ENCODE data around the gene NLRP4.

Gene NLRP4

DNA sequence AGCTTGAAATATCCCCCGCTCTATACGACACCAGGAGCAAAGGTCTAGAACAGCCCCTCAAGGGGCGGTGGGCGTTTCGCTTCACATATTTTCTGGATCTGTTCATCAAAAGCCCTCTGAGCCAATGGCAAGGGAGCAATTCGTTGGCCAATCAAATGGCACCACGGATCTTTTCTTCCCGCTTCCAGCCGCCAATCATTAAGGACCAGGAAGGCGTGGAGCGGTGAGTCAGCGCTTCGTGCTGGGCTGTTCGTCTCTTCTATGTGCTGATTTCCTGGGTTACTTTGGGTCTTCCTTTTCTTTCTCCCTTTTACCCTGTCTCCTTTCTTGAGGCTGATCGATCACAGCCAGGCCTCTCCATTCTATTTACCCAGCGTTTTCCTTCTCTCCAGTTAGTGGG, at the start of gene NLRP4:
TSS of gene NLRP4 (plus strand) at position 201 of the 400 bp plus-strand sequence. CDS start 15,541 bp downstream, outside the sequence.
- TF ChIP-seq CTCF (conservative IDR thresholded peaks at IDR 0.05), result no peak
- H3K27ac ChIP-seq, result no peak within 1 kb of the TSS

DNA sequence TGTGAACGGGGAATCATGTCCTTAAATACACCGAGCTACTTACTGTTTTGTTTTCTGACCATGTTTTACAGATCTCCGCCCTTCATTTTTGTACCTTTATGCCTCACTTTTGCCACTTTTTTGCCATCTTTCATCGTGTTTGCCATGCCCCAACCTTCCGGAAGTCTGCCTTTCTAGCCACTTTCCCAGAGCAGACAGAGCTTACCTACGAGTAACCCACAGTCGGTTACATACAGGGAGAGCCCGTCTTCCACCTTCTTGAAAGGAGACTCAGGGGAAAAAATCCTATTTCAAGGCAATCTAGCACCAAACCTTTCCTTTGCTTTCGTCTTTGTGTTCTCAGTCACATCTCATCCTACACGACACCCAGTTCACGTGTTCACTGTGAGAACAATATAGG, 41.3 kb upstream of the NLRP4 start:
- no peak for TF ChIP-seq CTCF (conservative IDR thresholded peaks at IDR 0.05)
- no peak overlapping the region for H3K27ac ChIP-seq

- H3K27ac ChIP-seq, result no peak overlapping the region
- TF ChIP-seq CTCF (conservative IDR thresholded peaks at IDR 0.05), result no peak
These were observed 34.9 kb upstream of the NLRP4 start for GRCh38 chr19:55801416-55801815.

DNA sequence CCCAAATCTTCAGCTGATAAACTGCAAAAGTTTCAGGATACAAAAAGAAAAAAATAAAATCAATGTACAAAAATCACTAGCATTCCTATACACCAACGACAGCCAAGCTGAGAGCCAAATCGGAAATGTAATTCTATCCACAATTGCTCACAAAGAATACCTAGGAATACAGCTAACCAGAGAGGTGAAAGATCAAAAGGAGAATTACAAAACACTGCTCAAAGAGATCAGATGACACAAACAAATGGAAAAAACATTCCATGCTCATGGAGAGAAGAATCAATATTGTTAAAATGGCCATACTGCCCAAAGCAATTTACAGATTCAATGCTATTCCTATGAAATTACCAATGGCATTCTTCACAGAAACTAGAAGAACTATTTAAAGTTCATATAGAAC, 34.1 kb upstream of the NLRP4 start:
- no peak for TF ChIP-seq CTCF (conservative IDR thresholded peaks at IDR 0.05)
- no peak overlapping the region for H3K27ac ChIP-seq

- TF ChIP-seq CTCF (conservative IDR thresholded peaks at IDR 0.05), result peak; percentile 81
- no peak overlapping the region for H3K27ac ChIP-seq
These were observed 26.8 kb upstream of the NLRP4 start for GRCh38 chr19:55809381-55810058.

DNA sequence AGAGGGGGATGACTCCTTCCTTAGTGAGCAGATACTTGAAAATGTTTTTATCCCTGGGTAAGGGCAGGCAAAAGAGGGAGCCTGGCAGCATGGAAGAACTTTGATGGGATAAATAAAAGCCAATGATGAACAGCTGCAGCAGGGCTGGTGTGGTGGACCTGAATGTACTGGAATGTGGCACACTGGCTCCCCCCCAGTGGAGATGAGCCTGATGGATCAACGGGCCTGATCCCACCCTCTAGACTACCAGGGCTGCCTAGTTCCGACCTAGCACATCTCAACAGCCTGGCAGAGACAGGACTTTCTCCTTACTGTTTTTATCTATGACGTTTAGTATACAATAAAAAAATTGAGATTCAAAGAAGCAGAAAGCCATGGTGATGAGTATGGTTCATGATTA, 25.0 kb upstream of the NLRP4 start:
- TF ChIP-seq CTCF (conservative IDR thresholded peaks at IDR 0.05), result no peak
- H3K27ac ChIP-seq, result no peak overlapping the region

- no peak overlapping the region for H3K27ac ChIP-seq
These were observed 23.9 kb upstream of the NLRP4 start for GRCh38 chr19:55812449-55812848.

More at GRCh38 chr19:55812449-55812848, 23.9 kb upstream of the NLRP4 start:
- TF ChIP-seq CTCF (conservative IDR thresholded peaks at IDR 0.05), result no peak

Data from VCaP (cell line).